H1 (cell line): ENCODE data around the gene HSDL2. TPM values are rescaled to one million over a fixed set of nuclear protein-coding genes. Genes with fewer than 3 reads are reported as not detected.

Experiments used
- CTCF ChIA-PET: fragments of 300-600 bp; sonication (Branson Sonifier 250); formaldehyde crosslinking; loops from one replicate; lab custom pipeline; 2021; ENCODE audit not compliant: partially characterized antibody; lab: Charles Lee
- POLR2A ChIA-PET: fragments of 300-600 bp; sonication (Branson Sonifier 250); formaldehyde crosslinking; loops from one replicate; lab custom pipeline; 2021; ENCODE audit warnings: inconsistent platforms; ENCODE audit not compliant: partially characterized antibody; lab: Charles Lee
- DNase-seq, 2 experiments: peaks; one replicate each; pipeline versions ENCODE4 v3.0.0 to v3.0.0-alpha.2; 2010 to 2022; ENCODE audit warnings: low spot score in 2 of 2, low read depth in 1 of 2, mixed read lengths in 1 of 2
- FAIRE-seq: peaks from 2 replicates; lab custom pipeline; 2011; peaks lifted over from hg19 to GRCh38; lab: Jason Lieb, UNC
- H2AFZ ChIP-seq: 2 replicates; pipeline ENCODE4 v1.8.1; 2012; ENCODE audit warnings: low read length, inconsistent platforms
- H2AK5ac ChIP-seq: 2 replicates; pipeline ENCODE4 v1.6.1; 2013; ENCODE audit warnings: low read depth, low read length
- H2BK120ac ChIP-seq: replicated peaks from 2 replicates; pipeline ENCODE3; 2013; ENCODE audit warnings: low read depth, low read length, inconsistent platforms
- H2BK12ac ChIP-seq: 2 replicates; pipeline ENCODE4 v1.6.1; 2013; ENCODE audit warnings: low read depth, low read length
- H2BK15ac ChIP-seq: 2 replicates; pipeline ENCODE4 v1.6.1; 2013; ENCODE audit warnings: low read length
- H2BK20ac ChIP-seq: 2 replicates; pipeline ENCODE4 v1.6.1; 2013; ENCODE audit warnings: low read length
- H2BK5ac ChIP-seq: 2 replicates; pipeline ENCODE4 v1.6.1; 2013; ENCODE audit warnings: low read depth, low read length
- H3K14ac ChIP-seq: 2 replicates; pipeline ENCODE4 v1.6.1; 2013; ENCODE audit warnings: inconsistent platforms; ENCODE audit not compliant: insufficient read length
- H3K18ac ChIP-seq: 2 replicates; pipeline ENCODE4 v1.6.1; 2013; ENCODE audit warnings: low read length; ENCODE audit errors: extremely low read depth
- H3K23ac ChIP-seq: 2 replicates; pipeline ENCODE4 v1.6.1; 2013; ENCODE audit warnings: inconsistent platforms; ENCODE audit not compliant: insufficient read length
- H3K23me2 ChIP-seq: 2 replicates; pipeline ENCODE4 v1.6.1; 2013; ENCODE audit warnings: low read depth, low read length
- H3K27ac ChIP-seq: 2 replicates; pipeline ENCODE4 v1.6.1; 2011; ENCODE audit warnings: low read depth, low read length, inconsistent platforms
- H3K27me3 ChIP-seq, 4 experiments: replicated peaks in 1 of 4; 1 replicate in 1 of 4; 2 replicates in 3 of 4; pipeline versions ENCODE4 v1.6.1 to v1.8.1; 2011 to 2013; ENCODE audit warnings: low read length in 3 of 4, mild to moderate bottlenecking in 3 of 4, inconsistent platforms in 2 of 4, mixed read lengths in 2 of 4, moderate library complexity in 1 of 4; ENCODE audit not compliant: control insufficient read depth in 3 of 4, insufficient read depth in 3 of 4; ENCODE audit errors: extremely low read depth in 1 of 4
- H3K36me3 ChIP-seq, 4 experiments: 2 replicates each; pipeline versions ENCODE4 v1.6.1 to v1.8.1; 2011 to 2013; ENCODE audit warnings: mild to moderate bottlenecking in 4 of 4, low read length in 3 of 4, moderate library complexity in 2 of 4, control low read depth in 1 of 4, inconsistent platforms in 1 of 4; ENCODE audit not compliant: insufficient read depth in 4 of 4, control insufficient read depth in 2 of 4
- H3K4ac ChIP-seq: replicated peaks from 2 replicates; pipeline ENCODE3; 2013; ENCODE audit warnings: low read length, low read depth, mixed read lengths, inconsistent platforms; ENCODE audit not compliant: insufficient read length
- H3K4me1 ChIP-seq, 4 experiments: replicated peaks in 1 of 4; 1 replicate in 1 of 4; 2 replicates in 3 of 4; pipeline versions ENCODE4 v1.6.1 to v1.8.1; 2011 to 2013; ENCODE audit warnings: low read length in 3 of 4, inconsistent platforms in 2 of 4, mixed read lengths in 1 of 4; ENCODE audit not compliant: insufficient read depth in 4 of 4, control insufficient read depth in 3 of 4
- H3K4me2 ChIP-seq, 2 experiments: 2 replicates each; pipeline versions ENCODE4 v1.6.1 to v1.8.1; 2011 to 2013; ENCODE audit warnings: low read depth in 2 of 2, low read length in 2 of 2, control low read depth in 1 of 2, inconsistent platforms in 1 of 2, mild to moderate bottlenecking in 1 of 2; ENCODE audit not compliant: insufficient read depth in 1 of 2
- H3K4me3 ChIP-seq, 4 experiments: fragments of 200-600, 300-600 bp in 1 of 4; sonication (generic), shearing (Covaris generic), sonication (Bioruptor Twin) in 1 of 4; 2 replicates each; pipeline versions ENCODE4 v1.5.1 to v1.8.1; 2011 to 2016; ENCODE audit warnings: low read length in 4 of 4, low read depth in 3 of 4, control low read depth in 2 of 4, inconsistent platforms in 2 of 4, mild to moderate bottlenecking in 2 of 4, mixed read lengths in 1 of 4, moderate library complexity in 1 of 4; ENCODE audit not compliant: insufficient read depth in 2 of 4; ENCODE audit errors: extremely low read depth in 1 of 4
- H3K56ac ChIP-seq: replicated peaks from 2 replicates; pipeline ENCODE3; 2013; ENCODE audit warnings: low read depth, mild to moderate bottlenecking, mixed read lengths, low read length, inconsistent platforms; ENCODE audit not compliant: insufficient read length
- H3K79me1 ChIP-seq: 2 replicates; pipeline ENCODE4 v1.6.1; 2013; ENCODE audit warnings: low read depth, low read length, control low read depth
- H3K79me2 ChIP-seq, 2 experiments: 2 replicates each; pipeline versions ENCODE4 v1.6.1 to v1.8.1; 2012 to 2013; ENCODE audit warnings: low read length in 2 of 2, mild to moderate bottlenecking in 2 of 2, inconsistent platforms in 1 of 2; ENCODE audit not compliant: insufficient read depth in 2 of 2, control insufficient read depth in 1 of 2
- H3K9ac ChIP-seq, 4 experiments: replicated peaks in 1 of 4; 1 replicate in 1 of 4; 2 replicates in 3 of 4; pipeline versions ENCODE4 v1.6.1 to v1.8.1; 2011 to 2013; ENCODE audit warnings: low read depth in 3 of 4, low read length in 3 of 4, control low read depth in 2 of 4, mild to moderate bottlenecking in 2 of 4, moderate library complexity in 2 of 4, inconsistent platforms in 1 of 4; ENCODE audit errors: extremely low read depth in 1 of 4
- H3K9me3 ChIP-seq, 2 experiments: 2 replicates each; pipeline versions ENCODE4 v1.6.1 to v1.8.1; 2012 to 2013; ENCODE audit warnings: mild to moderate bottlenecking in 2 of 2, moderate library complexity in 2 of 2, control low read depth in 1 of 2, inconsistent platforms in 1 of 2, low read depth in 1 of 2, low read length in 1 of 2, mixed read lengths in 1 of 2; ENCODE audit not compliant: insufficient read depth in 2 of 2
- H4K20me1 ChIP-seq, 2 experiments: replicated peaks in 1 of 2; 2 replicates each; pipeline versions ENCODE3 to v1.8.1; 2011 to 2013; ENCODE audit warnings: inconsistent platforms in 2 of 2, low read length in 2 of 2, mild to moderate bottlenecking in 1 of 2; ENCODE audit not compliant: insufficient read depth in 2 of 2, control insufficient read depth in 1 of 2
- H4K5ac ChIP-seq: 2 replicates; pipeline ENCODE4 v1.6.1; 2013; ENCODE audit warnings: low read length, low read depth, mixed read lengths, inconsistent platforms; ENCODE audit not compliant: insufficient read length
- H4K8ac ChIP-seq: 2 replicates; pipeline ENCODE4 v1.8.0; 2013; ENCODE audit warnings: mild to moderate bottlenecking, moderate library complexity, low read length, inconsistent platforms; ENCODE audit not compliant: insufficient read depth; ENCODE audit errors: extremely low read depth
- H4K91ac ChIP-seq: replicated peaks from 2 replicates; pipeline ENCODE3; 2013; ENCODE audit warnings: low read length, mixed read lengths, inconsistent platforms; ENCODE audit not compliant: insufficient read length
- ATF2 ChIP-seq: IDR thresholded peaks from 2 replicates; pipeline ENCODE4 v1.6.1; 2012; ENCODE audit warnings: low read length, inconsistent platforms
- CBX8 ChIP-seq: fragments of 300-800, 300-1000 bp; sonication (generic); IDR thresholded peaks from 2 replicates; pipeline ENCODE4 v1.7.1; 2016; ENCODE audit warnings: low read depth, low read length, borderline replicate concordance
- CEBPB ChIP-seq: IDR thresholded peaks from 2 replicates; pipeline ENCODE4 v1.6.1; 2012; ENCODE audit warnings: low read depth, low read length
- CHD2 ChIP-seq: IDR thresholded peaks from 2 replicates; pipeline ENCODE4 v1.6.1; 2012; ENCODE audit warnings: low read length, improper control_type of control experiment
- CTBP2 ChIP-seq: IDR thresholded peaks from 2 replicates; pipeline ENCODE4 v1.7.0; 2011; ENCODE audit warnings: borderline replicate concordance, mild to moderate bottlenecking, moderate library complexity, mixed read lengths, low read length; ENCODE audit not compliant: insufficient read depth, insufficient read length
- HDAC2 ChIP-seq, 2 experiments: fragments of 300-600 bp in 1 of 2; sonication (generic) in 1 of 2; IDR thresholded peaks; 2 replicates each; pipeline ENCODE4 v1.6.1; 2011 to 2012; ENCODE audit warnings: low read depth in 2 of 2, low read length in 2 of 2, mild to moderate bottlenecking in 2 of 2, moderate library complexity in 2 of 2, borderline replicate concordance in 1 of 2, inconsistent platforms in 1 of 2
- KDM1A ChIP-seq: fragments of 200-600, 300-600 bp; sonication (generic); IDR thresholded peaks from 2 replicates; pipeline ENCODE4 v1.7.1; 2016; ENCODE audit warnings: mild to moderate bottlenecking, low read length, borderline replicate concordance
- TBP ChIP-seq: IDR thresholded peaks from 2 replicates; pipeline ENCODE4 v1.6.1; 2011; ENCODE audit warnings: low read depth, low read length, improper control_type of control experiment
- TCF12 ChIP-seq: IDR thresholded peaks from 2 replicates; pipeline ENCODE4 v1.6.1; 2011; ENCODE audit warnings: low read depth, mild to moderate bottlenecking, low read length
- YY1 ChIP-seq: IDR thresholded peaks from 2 replicates; pipeline ENCODE4 v1.6.1; 2011; ENCODE audit warnings: low read depth, mild to moderate bottlenecking, low read length
- ZNF274 ChIP-seq: IDR thresholded peaks from 2 replicates; pipeline ENCODE4 v1.7.0; 2012; ENCODE audit warnings: low read length, borderline replicate concordance; ENCODE audit errors: extremely low read depth
- WGBS, 2 experiments: shearing (Covaris generic) in 1 of 2; methylation state at CpG; one replicate each; pipeline versions ENCODE4 v1.1.6 to v1.1.7; 2013 to 2015; ENCODE audit warnings: low lambda C conversion rate in 2 of 2, mixed read lengths in 2 of 2, inconsistent platforms in 1 of 2, low coverage in 1 of 2, missing lambda C conversion rate in 1 of 2; ENCODE audit not compliant: insufficient replicate concordance in 2 of 2, insufficient coverage in 1 of 2, insufficient read length in 1 of 2; ENCODE audit errors: extremely low coverage in 1 of 2, missing lambda C conversion rate in 1 of 2; 5-methylcytosine and 5-hydroxymethylcytosine counted together
- polyA plus RNA-seq, 7 experiments: library from polyadenylated mRNA; depleted of rRNA in 3 of 7; stranded (reverse) in 5 of 7; unstranded in 2 of 7; fragments of >200 nt in 5 of 7; fragments of 200-250 nt in 2 of 7; gene quantifications; 1 replicate in 5 of 7; 2 replicates in 1 of 7; 4 replicates in 1 of 7; pipeline versions ENCODE4 v1.2.1 to v1.2.3, GENCODE V29; 2011 to 2013; ENCODE audit warnings: missing spikeins in 2 of 7, mixed read lengths in 2 of 7
- total RNA-seq: library from RNA; stranded (reverse); fragmentation: NEBNext Ultra II Directional; extraction: Animal tissue kit (Norgen Biotek cat#: 25700); gene quantifications from 2 replicates; pipeline ENCODE4 v1.2.1, GENCODE V29; 2021

HSDL2 gene
- total and polyA plus RNA-seq, 2 of the 8 experiments (the other 6 are each of a cell fraction or from before 2014, with no cell fraction given): 6.6 to 15.4 TPM

DNA sequence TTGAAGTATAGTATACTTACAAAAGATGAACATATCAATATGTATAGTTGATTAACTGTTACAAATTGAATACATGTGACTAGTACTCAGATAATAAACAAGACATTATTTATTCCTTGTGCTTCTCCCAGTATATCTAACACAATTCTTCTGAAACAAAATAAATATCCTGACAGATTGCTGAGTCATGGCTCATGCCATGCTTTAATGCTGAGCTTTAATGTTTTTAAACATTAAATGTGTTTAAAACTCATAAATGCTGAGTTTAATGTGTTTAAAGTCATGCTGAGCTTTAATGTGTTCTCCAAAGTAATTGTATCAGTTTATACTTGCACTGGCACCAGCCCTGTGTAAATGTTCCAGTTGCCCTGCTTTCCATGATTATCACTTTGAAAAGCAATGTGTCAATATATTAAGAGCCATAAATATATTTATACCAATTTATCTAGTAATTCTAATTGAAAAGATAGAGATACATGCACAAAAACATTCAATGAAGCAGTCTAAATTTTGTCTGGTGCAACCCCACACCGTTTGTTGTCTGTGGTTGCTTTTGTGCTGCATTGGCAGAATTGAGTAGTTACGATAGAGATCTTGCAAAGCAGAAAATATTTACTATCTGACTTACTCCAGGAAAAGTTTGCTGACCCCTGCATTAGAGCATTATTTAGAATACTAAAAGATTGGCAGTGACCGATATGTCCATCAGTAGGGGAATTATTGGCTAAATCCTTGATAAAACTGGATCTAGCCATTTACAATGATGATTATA, 122.5 kb downstream of the HSDL2 start:
- H3K23me2 ChIP-seq: no peaks in the 10 kb centered on the region
- H3K9me3 ChIP-seq: no peaks in the 10 kb centered on the region
- CTCF ChIA-PET: no interaction called here
- no peaks in the 10 kb centered on the region for H3K27me3 ChIP-seq
- H3K23ac ChIP-seq: no peak overlapping the region
- H3K4me2 ChIP-seq: no peak overlapping the region
- H2AK5ac ChIP-seq: no peak overlapping the region
- H2AFZ ChIP-seq: no peak overlapping the region
- WGBS, 2 experiments: 88% methylated on average over 3 of the region's 3 CpGs; no CpG with 5 or more reads in 1 of the 2 experiments
- no peak overlapping the region for H3K4ac ChIP-seq
- H2BK20ac ChIP-seq: no peak overlapping the region
- H2BK12ac ChIP-seq: no peak overlapping the region
- H2BK5ac ChIP-seq: no peak overlapping the region
- H4K5ac ChIP-seq: no peak overlapping the region
- H2BK15ac ChIP-seq: no peak overlapping the region
- H3K9ac ChIP-seq: no peak overlapping the region
- H2BK120ac ChIP-seq: no peak overlapping the region
- no peaks in the 10 kb centered on the region; a peak in 2 of 8 replicates for H3K36me3 ChIP-seq
- H3K79me2 ChIP-seq: peaks cover 4 to 92% of the 10 kb centered on the region in 2 experiments; a peak in 3 of 4 replicates
- H4K91ac ChIP-seq: no peak overlapping the region
- no peak for FAIRE-seq
- H3K4me1 ChIP-seq: peaks cover 0 to 4% (median 0%) of the 10 kb centered on the region in 4 experiments; a peak in 2 of 7 replicates
- H3K79me1 ChIP-seq: peaks cover 5% of the 10 kb centered on the region
- peaks cover 0 to 5% of the 10 kb centered on the region in 2 experiments for H4K20me1 ChIP-seq
- no peak overlapping the region for H3K18ac ChIP-seq
- POLR2A ChIA-PET: interaction anchor here (0.7 to 1.2 kb wide), 4 partner anchors 12 to 250 kb away, joined by 3 to 5 read pairs (median 3); partner anchors contain the start of gene KIAA1958
- no peak overlapping the region for H4K8ac ChIP-seq
- H3K14ac ChIP-seq: no peak overlapping the region
- no peak overlapping the region for H3K4me3 ChIP-seq
- no peak for DNase-seq
- no peak overlapping the region for H3K56ac ChIP-seq
- no peak overlapping the region for H3K27ac ChIP-seq
- TF ChIP-seq CBX8: no peak
- no peak for TF ChIP-seq ATF2
- TF ChIP-seq HDAC2 (IDR thresholded peaks at IDR 0.05; ENCODE audit: borderline replicate concordance in 1 of 2, low read depth in 2 of 2, low read length in 2 of 2): no peak
- no peak for TF ChIP-seq YY1
- no peak for TF ChIP-seq CEBPB
- no peak for TF ChIP-seq CHD2
- no peak for TF ChIP-seq TBP
- no peak for TF ChIP-seq TCF12
- no peak for TF ChIP-seq KDM1A
- no peak for TF ChIP-seq ZNF274
- no peak for TF ChIP-seq CTBP2
